GM12878 (cell line): ENCODE results near the gene COMMD1. TPM values are rescaled to one million over a fixed set of nuclear protein-coding genes. Genes with fewer than 3 reads are reported as not detected.
A peak's percentile ranks its signal among the peaks of the same experiment; 100 is the strongest.

ENCODE experiments used
- ATAC-seq: fragments of 200-7000 bp; cut with Tn5 transposase; 3 replicates; pipeline ENCODE4 v1.9.1; 2020; ENCODE audit warnings: mild to moderate bottlenecking, moderate library complexity
- Bru-seq: library from RNA; stranded (reverse); fragments of 400-500 nt; gene quantifications from one replicate; lab custom pipeline; 2021; lab: Mats Ljungman, UMichigan
- BruChase-seq, 2 experiments: library from RNA; stranded (reverse); fragments of 400-500 nt; gene quantifications; one replicate each; lab custom pipeline; 2021; lab: Mats Ljungman, UMichigan
- BruUV-seq: library from RNA; stranded (reverse); fragments of 400-500 nt; replicated peaks from 2 replicates; lab custom pipeline; 2021; lab: Mats Ljungman, UMichigan
- CTCF ChIA-PET: fragments of 300-600 bp; sonication (Branson Sonifier 250); formaldehyde crosslinking; extraction: SDS; loops from one replicate; lab custom pipeline; 2021; ENCODE audit warnings: inconsistent platforms; lab: Yijun Ruan, JAX
- POLR2A ChIA-PET: fragments of 350-600 bp; formaldehyde crosslinking; extraction: SDS; loops from one replicate; lab custom pipeline; 2021; ENCODE audit warnings: inconsistent platforms; lab: Charles Lee
- RAD21 ChIA-PET: fragments of 300-600 bp; sonication (Branson Sonifier 250); formaldehyde crosslinking; loops from one replicate; lab custom pipeline; 2023; ENCODE audit warnings: antibody characterized with exemption; ENCODE audit not compliant: unreplicated experiment; lab: Charles Lee
- SMC1A ChIA-PET: fragments of 300-600 bp; sonication (Branson Sonifier 250); formaldehyde crosslinking; loops from one replicate; lab custom pipeline; 2023; ENCODE audit not compliant: unreplicated experiment, uncharacterized antibody; lab: Charles Lee
- DNase-seq: peaks from one replicate; pipeline ENCODE4 v3.0.0-alpha.2; 2011; ENCODE audit warnings: low read depth, low spot score
- FAIRE-seq: peaks from 3 replicates; lab custom pipeline; 2011; peaks lifted over from hg19 to GRCh38; lab: Jason Lieb, UNC
- H2AFZ ChIP-seq: 2 replicates; pipeline ENCODE4 v1.6.0; 2011; ENCODE audit warnings: low read depth, low read length, control low read depth; ENCODE audit not compliant: control insufficient read depth
- H3K27ac ChIP-seq: 2 replicates; pipeline ENCODE4 v1.5.1; 2011; ENCODE audit warnings: control low read depth; ENCODE audit not compliant: control insufficient read depth, insufficient read depth
- H3K27me3 ChIP-seq, 2 experiments: replicated peaks in 1 of 2; 2 replicates each; pipeline versions ENCODE4 v1.6.0 to v1.6.1; 2011; ENCODE audit warnings: low read length in 1 of 2; ENCODE audit not compliant: control insufficient read depth in 2 of 2, insufficient read depth in 2 of 2
- H3K36me3 ChIP-seq, 2 experiments: 2 replicates each; pipeline ENCODE4 v1.5.1; 2011; ENCODE audit warnings: low read length in 1 of 2; ENCODE audit not compliant: control insufficient read depth in 2 of 2, insufficient read depth in 2 of 2
- H3K4me1 ChIP-seq: 2 replicates; pipeline ENCODE4 v1.6.1; 2011; ENCODE audit warnings: mild to moderate bottlenecking, low read length, moderate library complexity, mixed read lengths; ENCODE audit not compliant: control insufficient read depth, insufficient read depth
- H3K4me2 ChIP-seq: 2 replicates; pipeline ENCODE4 v1.6.0; 2011; ENCODE audit warnings: control low read depth; ENCODE audit not compliant: control insufficient read depth, insufficient read depth
- H3K4me3 ChIP-seq: fragments of 200-600 bp; sonication (generic); 2 replicates; pipeline ENCODE4 v1.5.1; 2016
- H3K79me2 ChIP-seq: 2 replicates; pipeline ENCODE4 v1.6.0; 2011; ENCODE audit warnings: low read length; ENCODE audit not compliant: control insufficient read depth, insufficient read depth
- H3K9ac ChIP-seq: 2 replicates; pipeline ENCODE4 v1.8.0; 2011; ENCODE audit warnings: low read length, control low read depth, mixed read lengths; ENCODE audit not compliant: control insufficient read depth, insufficient read depth
- H3K9me3 ChIP-seq: replicated peaks from 3 replicates; pipeline ENCODE4 v1.5.1; 2011; ENCODE audit warnings: mild to moderate bottlenecking, low read length; ENCODE audit not compliant: control insufficient read depth, insufficient read depth
- H4K20me1 ChIP-seq: 2 replicates; pipeline ENCODE4 v1.6.0; 2011; ENCODE audit not compliant: control insufficient read depth, insufficient read depth
- ATF3 ChIP-seq: IDR thresholded peaks from 2 replicates; pipeline ENCODE4 v1.6.1; 2011; ENCODE audit warnings: low read depth, mild to moderate bottlenecking, low read length, moderate library complexity, borderline replicate concordance; ENCODE audit errors: extremely low read depth
- JUNB ChIP-seq: IDR thresholded peaks from 2 replicates; pipeline ENCODE4 v1.6.1; 2016; ENCODE audit warnings: antibody characterized with exemption, mild to moderate bottlenecking
- MXI1 ChIP-seq: fragments of 150-350 bp; IDR thresholded peaks from 2 replicates; pipeline ENCODE4 v1.6.1; 2011; ENCODE audit warnings: low read depth, mild to moderate bottlenecking, inconsistent platforms, low read length, improper control_type of control experiment
- NFIC ChIP-seq: IDR thresholded peaks from 2 replicates; pipeline ENCODE4 v1.6.1; 2012; ENCODE audit warnings: low read depth, mild to moderate bottlenecking, inconsistent platforms, low read length, moderate library complexity
- NFYB ChIP-seq: IDR thresholded peaks from 2 replicates; pipeline ENCODE4 v1.6.1; 2011; ENCODE audit warnings: low read depth, mild to moderate bottlenecking, low read length, improper control_type of control experiment, moderate library complexity; ENCODE audit not compliant: insufficient read depth
- NR2F1 ChIP-seq: fragments of 450-650 bp; conservative IDR thresholded peaks from 2 replicates; pipeline ENCODE4 v1.6.1; 2017; ENCODE audit warnings: mild to moderate bottlenecking
- POLR2A ChIP-seq: IDR thresholded peaks from 2 replicates; pipeline ENCODE4 v1.6.1; 2011; ENCODE audit warnings: low read depth, mild to moderate bottlenecking, low read length
- POLR2AphosphoS5 ChIP-seq: IDR thresholded peaks from 2 replicates; pipeline ENCODE4 v1.6.1; 2011; ENCODE audit warnings: mild to moderate bottlenecking, low read length, inconsistent platforms
- POU2F2 ChIP-seq: IDR thresholded peaks from 3 replicates; pipeline ENCODE4 v1.6.1; 2011; ENCODE audit warnings: low read depth, mild to moderate bottlenecking, low read length, borderline replicate concordance
- RAD51 ChIP-seq: fragments of 450-650 bp; IDR thresholded peaks from 2 replicates; pipeline ENCODE4 v1.6.1; 2016; ENCODE audit warnings: moderate library complexity, mild to moderate bottlenecking, inconsistent platforms
- RB1 ChIP-seq: fragments of 450-650 bp; formaldehyde crosslinking; IDR thresholded peaks from 2 replicates; pipeline ENCODE4 v1.6.1; 2017; ENCODE audit warnings: mild to moderate bottlenecking, borderline replicate concordance
- RUNX3 ChIP-seq: IDR thresholded peaks from 2 replicates; pipeline ENCODE4 v1.6.1; 2012; ENCODE audit warnings: low read length, inconsistent platforms
- SMAD5 ChIP-seq: IDR thresholded peaks from 2 replicates; pipeline ENCODE4 v1.6.1; 2016; ENCODE audit warnings: antibody characterized with exemption, low read depth
- TCF12 ChIP-seq: IDR thresholded peaks from 2 replicates; pipeline ENCODE4 v1.6.1; 2011; ENCODE audit warnings: low read depth, mild to moderate bottlenecking, low read length
- YY1 ChIP-seq: IDR thresholded peaks from 2 replicates; pipeline ENCODE4 v1.6.1; 2011; ENCODE audit warnings: low read depth, mild to moderate bottlenecking, low read length
- ZNF24 ChIP-seq: fragments of 450-650 bp; IDR thresholded peaks from 2 replicates; pipeline ENCODE4 v1.6.1; 2017; ENCODE audit warnings: antibody characterized with exemption, mild to moderate bottlenecking
- ZNF274 ChIP-seq: IDR thresholded peaks from one replicate; pipeline ENCODE4 v1.8.0; 2011; ENCODE audit not compliant: insufficient read length, insufficient read depth
- WGBS: methylation state at CpG from one replicate; pipeline ENCODE4 v1.1.6; 2016; ENCODE audit warnings: low lambda C conversion rate; ENCODE audit not compliant: insufficient replicate concordance, insufficient coverage; ENCODE audit errors: missing lambda C conversion rate; 5-methylcytosine and 5-hydroxymethylcytosine counted together
- in situ Hi-C: fragments of 300-500 bp; cut with MboI; formaldehyde crosslinking; loops from 9 replicates; pipeline ENCODE4 v1.14.3; 2018; ENCODE audit warnings: mixed read lengths
- intact Hi-C: fragments of 100-400 bp; cut with micrococcal nuclease; formaldehyde crosslinking; loops from one replicate; pipeline ENCODE4 v1.14.2; 2022; ENCODE audit not compliant: unreplicated experiment
- long read RNA-seq, 2 experiments: library from polyadenylated mRNA; unstranded; transcript quantifications; one replicate each; pipeline ENCODE4 v2.0.0, GENCODE V29; 2019 to 2020
- polyA minus RNA-seq, 3 experiments: library from RNA; depleted of rRNA, polyadenylated mRNA; stranded (reverse); fragments of >200 nt; gene quantifications; 2 replicates each; pipeline ENCODE4 v1.2.3, GENCODE V29; 2011
- polyA plus RNA-seq, 11 experiments: library from polyadenylated mRNA; depleted of rRNA in 4 of 11; unstranded in 6 of 11; stranded (reverse) in 5 of 11; fragments of >200 nt; fragmentation: Nextera tagmentation in 4 of 11; fragmentation: Illumina TruSeq in 1 of 11; extraction: Ambion mirVana in 4 of 11; extraction: Trizol in 1 of 11; gene quantifications; 1 replicate in 1 of 11; 2 replicates in 10 of 11; pipeline versions ENCODE4 v1.2.1 to v1.2.3, GENCODE V29; 2011 to 2016; ENCODE audit warnings: inconsistent platforms in 2 of 11, missing spikeins in 2 of 11, low read depth in 1 of 11
- total RNA-seq, 4 experiments: library from RNA; depleted of rRNA in 3 of 4; stranded (reverse); fragments of >200 nt in 3 of 4; fragmentation: Illumina TruSeq in 1 of 4; extraction: Trizol in 1 of 4; gene quantifications; 2 replicates each; pipeline versions ENCODE4 v1.2.1 to v1.2.3, GENCODE V29; 2013 to 2021
- TF ChIP-seq, protein P1 (sequence below): fragments of 450-650 bp; IDR thresholded peaks from 2 replicates; pipeline ENCODE4 v1.6.1; 2017; ENCODE audit warnings: mild to moderate bottlenecking

The COMMD1 gene
- 72.5 and 75.3 TPM in 2 replicates for total RNA-seq (2013; cell fraction: nucleolus; rRNA removed)
- total RNA-seq (2014; rRNA removed) = 39.7 and 42.8 TPM in 2 replicates
- total RNA-seq (2014; rRNA removed; fragmentation: Illumina TruSeq; extraction: Trizol) = 50.3 and 52.4 TPM in 2 replicates
- 40.8 and 48.2 TPM in 2 replicates for total RNA-seq (2021)
- 150 TPM for polyA plus RNA-seq (2011; ENCODE audit: low read depth)
- 53.3 and 54.9 TPM in 2 replicates for polyA plus RNA-seq (2011; rRNA removed)
- polyA plus RNA-seq (2011; cell fraction: cytosol; rRNA removed) = 40.1 and 42.1 TPM in 2 replicates
- polyA plus RNA-seq (2011; cell fraction: nucleus; rRNA removed) = 22.2 and 25.7 TPM in 2 replicates
- 50.4 and 85.0 TPM in 2 replicates for polyA plus RNA-seq (2012)
- 50.2 and 51.0 TPM in 2 replicates for polyA plus RNA-seq (2014; fragmentation: Illumina TruSeq; extraction: Trizol)
- 100 to 1,000 TPM; 190 to 210 TPM for polyA plus RNA-seq (2014; fragmentation: Nextera tagmentation; extraction: Ambion mirVana)
- 45.9 and 54.1 TPM in 2 replicates for polyA plus RNA-seq (2014; rRNA removed)
- 10 to 100 TPM; 94.3 to 99.4 TPM for polyA plus RNA-seq (2016; fragmentation: Nextera tagmentation; extraction: Ambion mirVana)
- polyA minus RNA-seq (2011; rRNA and poly(A)+ RNA removed) = 21.6 and 25.3 TPM in 2 replicates
- polyA minus RNA-seq (2011; cell fraction: cytosol; rRNA and poly(A)+ RNA removed) = 9.1 and 10.6 TPM in 2 replicates
- 15.7 and 23.7 TPM in 2 replicates for polyA minus RNA-seq (2011; cell fraction: nucleus; rRNA and poly(A)+ RNA removed)
- percentile 69 among the genes with signal in this experiment for Bru-seq, nascent RNA
- percentile 73 among the genes with signal in this experiment for BruChase-seq, experiment 1, labeled RNA remaining after a 6-hour chase
- BruChase-seq, experiment 2, labeled RNA remaining after a 2-hour chase = percentile 68 among the genes with signal in this experiment
- long read RNA-seq, experiment 1, transcript COMMD1-201 (3 exons, 911 nt) = major isoform, 30 of 32 reads
- long read RNA-seq, experiment 1, partial matches to known transcripts = 0 of 32 reads
- long read RNA-seq, experiment 1, other reads (novel, unspliced or antisense) = 2 of 32 reads
- long read RNA-seq, experiment 2, transcript COMMD1-201 (3 exons, 911 nt) = major isoform, 108 of 132 reads
- long read RNA-seq, experiment 2, partial matches to known transcripts = 0 of 132 reads
- long read RNA-seq, experiment 2, other reads (novel, unspliced or antisense) = 23 of 132 reads

DNA sequence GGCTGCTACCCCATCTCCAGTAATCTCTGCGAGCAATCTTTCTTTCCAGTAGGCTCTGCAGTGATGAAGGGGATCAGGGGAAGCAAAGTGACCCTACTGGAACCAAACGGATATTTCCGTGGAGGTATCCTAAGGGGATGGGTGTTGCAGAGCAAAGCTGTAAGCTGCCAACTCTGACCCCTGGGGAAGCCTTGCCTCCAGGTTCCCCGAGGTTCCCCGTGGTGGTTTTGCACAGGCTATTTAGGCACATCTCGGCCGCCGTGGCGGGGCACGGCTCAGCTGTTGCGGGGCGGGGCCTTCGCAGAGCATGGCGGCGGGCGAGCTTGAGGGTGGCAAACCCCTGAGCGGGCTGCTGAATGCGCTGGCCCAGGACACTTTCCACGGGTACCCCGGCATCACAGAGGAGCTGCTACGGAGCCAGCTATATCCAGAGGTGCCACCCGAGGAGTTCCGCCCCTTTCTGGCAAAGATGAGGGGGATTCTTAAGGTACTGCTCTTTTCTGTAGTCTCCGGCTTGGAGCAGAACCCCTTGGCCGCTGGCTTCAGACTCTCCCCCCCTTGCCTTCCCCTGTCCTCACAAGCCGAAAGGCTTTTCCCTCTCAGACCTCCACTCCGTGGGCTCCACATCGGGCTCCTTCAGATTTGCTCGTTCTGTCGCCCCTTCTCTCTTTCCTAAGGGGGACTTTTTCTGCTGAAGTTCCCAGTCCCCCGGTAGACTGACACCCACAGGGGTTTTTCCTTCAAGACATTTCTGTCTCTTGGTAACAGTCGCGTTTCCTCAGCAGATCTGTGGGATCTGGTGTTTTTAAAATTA, at the start of gene COMMD1:
Gene COMMD1, plus strand, starts transcription at position 303 of the 814 bp plus-strand sequence. Its CDS starts 5 bp downstream, at position 308.
- WGBS = 2% methylated on average over 33 of the region's 33 CpGs
- Histone ChIP-seq H3K79me2 (peaks cover 14% of the 10 kb centered on the region), H3K36me3 (no peaks in the 10 kb centered on the region), H3K27ac (peak within 1 kb of the TSS; percentile 76), H3K27me3 (no peaks in the 10 kb centered on the region), H4K20me1 (no peaks in the 10 kb centered on the region), H3K9me3 (no peaks in the 10 kb centered on the region), H3K9ac (peak within 1 kb of the TSS; percentile 89), H2AFZ (peak within 1 kb of the TSS; percentile 88), H3K4me1 (no peaks in the 10 kb centered on the region), H3K4me3 (peak within 1 kb of the TSS; percentile 96), H3K4me2 (peak within 1 kb of the TSS; percentile 46)
- intact Hi-C loops = no loop called here
- ChIA-PET CTCF (interaction anchor here (0.6 to 1.3 kb wide), 7 partner anchors 10 to 551 kb away, joined by 3 to 6 read pairs (median 3); partner anchors contain the start of gene CCT4), SMC1A (interaction anchor here (1.2 kb wide), 2 partner anchors 12 to 13 kb away, joined by 3 to 4 read pairs; no protein-coding TSS in a partner anchor), RAD21 (interaction anchor here (1.3 kb wide), 1 partner anchor 90 kb away, joined by 4 read pairs; no protein-coding TSS in a partner anchor), POLR2A (interaction anchor here (0.5 to 1.5 kb wide), 5 partner anchors 10 to 502 kb away, joined by 3 read pairs; partner anchors contain the start of gene FAM161A)
- DNase-seq (peak; percentile 28), ATAC-seq (peak; percentile 100), FAIRE-seq (peak; percentile 87)
- TSS peak; percentile 70 for BruUV-seq
- in situ Hi-C loops = no loop called here
- peak; percentile 66; the same call in 1 of the 2 replicates for TF ChIP-seq RB1
- TF ChIP-seq TCF12 = peak; percentile 59; the same call in 1 of the 2 replicates
- TF ChIP-seq POLR2A = peak; percentile 98
- no peak for TF ChIP-seq ATF3
- TF ChIP-seq SMAD5 = peak; percentile 86; the same call in 1 of the 2 replicates
- peak; percentile 83 for TF ChIP-seq NR2F1
- TF ChIP-seq ZNF274 = no peak
- TF ChIP-seq MXI1 = peak; percentile 86
- no peak for TF ChIP-seq JUNB
- TF ChIP-seq, protein P1, sequence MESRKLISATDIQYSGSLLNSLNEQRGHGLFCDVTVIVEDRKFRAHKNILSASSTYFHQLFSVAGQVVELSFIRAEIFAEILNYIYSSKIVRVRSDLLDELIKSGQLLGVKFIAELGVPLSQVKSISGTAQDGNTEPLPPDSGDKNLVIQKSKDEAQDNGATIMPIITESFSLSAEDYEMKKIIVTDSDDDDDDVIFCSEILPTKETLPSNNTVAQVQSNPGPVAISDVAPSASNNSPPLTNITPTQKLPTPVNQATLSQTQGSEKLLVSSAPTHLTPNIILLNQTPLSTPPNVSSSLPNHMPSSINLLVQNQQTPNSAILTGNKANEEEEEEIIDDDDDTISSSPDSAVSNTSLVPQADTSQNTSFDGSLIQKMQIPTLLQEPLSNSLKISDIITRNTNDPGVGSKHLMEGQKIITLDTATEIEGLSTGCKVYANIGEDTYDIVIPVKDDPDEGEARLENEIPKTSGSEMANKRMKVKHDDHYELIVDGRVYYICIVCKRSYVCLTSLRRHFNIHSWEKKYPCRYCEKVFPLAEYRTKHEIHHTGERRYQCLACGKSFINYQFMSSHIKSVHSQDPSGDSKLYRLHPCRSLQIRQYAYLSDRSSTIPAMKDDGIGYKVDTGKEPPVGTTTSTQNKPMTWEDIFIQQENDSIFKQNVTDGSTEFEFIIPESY = no peak
- peak; percentile 98 for TF ChIP-seq YY1
- no peak for TF ChIP-seq NFYB
- peak; percentile 94 for TF ChIP-seq RUNX3
- TF ChIP-seq NFIC = peak; percentile 47; the same call in 1 of the 2 replicates
- peak; percentile 93 for TF ChIP-seq POLR2AphosphoS5
- TF ChIP-seq ZNF24 = peak; percentile 42; the same call in 1 of the 2 replicates
- TF ChIP-seq RAD51 = peak; percentile 16; the same call in 1 of the 2 replicates
- TF ChIP-seq POU2F2 = peak; percentile 79; the same call in 2 of the 3 replicates
